HEK293 (cell line): ENCODE results near the gene EMP1.
A peak's percentile ranks its signal among the peaks of the same experiment; 100 is the strongest.

Experiments
- CTCF ChIA-PET: fragments of 350-600 bp; formaldehyde crosslinking; extraction: SDS; loops from one replicate; lab custom pipeline; 2021; ENCODE audit warnings: antibody characterized with exemption; lab: Yijun Ruan, JAX
- POLR2A ChIA-PET: fragments of 300-600 bp; formaldehyde crosslinking; extraction: SDS; loops from one replicate; lab custom pipeline; 2020; ENCODE audit warnings: antibody characterized with exemption, inconsistent platforms; lab: Yijun Ruan, JAX
- H3K27ac ChIP-seq: fragments of 200-500 bp; sonication (Bioruptor generic); 2 replicates; pipeline ENCODE4 v1.5.1; 2014; ENCODE audit warnings: low read depth, low read length, control low read depth, inconsistent platforms; ENCODE audit errors: extremely low read depth
- H3K36me3 ChIP-seq, 2 experiments: fragments of 200-500 bp in 1 of 2; sonication (Bioruptor generic) in 1 of 2; 1 replicate in 1 of 2; 2 replicates in 1 of 2; pipeline ENCODE4 v1.5.1; 2014 to 2017; ENCODE audit warnings: inconsistent platforms in 2 of 2, low read length in 2 of 2; ENCODE audit not compliant: control insufficient read depth in 2 of 2, insufficient read depth in 1 of 2
- H3K4me1 ChIP-seq: fragments of 200-500 bp; sonication (Bioruptor generic); 2 replicates; pipeline ENCODE4 v1.5.1; 2014; ENCODE audit warnings: mild to moderate bottlenecking, low read length, inconsistent platforms; ENCODE audit not compliant: control insufficient read depth, insufficient read depth
- H3K4me3 ChIP-seq: 2 replicates; pipeline ENCODE4 v1.5.1; 2011; ENCODE audit warnings: low read depth, mild to moderate bottlenecking, control low read depth, low read length, moderate library complexity
- H3K9me3 ChIP-seq: fragments of 200-500 bp; sonication (Bioruptor generic); 2 replicates; pipeline ENCODE4 v1.5.1; 2014; ENCODE audit warnings: low read depth, low read length, inconsistent platforms; ENCODE audit not compliant: control insufficient read depth, insufficient read depth
- BCL11B ChIP-seq: fragments of 450-650 bp; formaldehyde crosslinking; IDR thresholded peaks from 2 replicates; pipeline ENCODE4 v1.5.1; 2016; ENCODE audit warnings: low read depth, missing biosample characterization, missing genetic modification characterization
- CTCF ChIP-seq: fragments of 450-650 bp; formaldehyde crosslinking; IDR thresholded peaks from 2 replicates; pipeline ENCODE4 v1.5.1; 2016; ENCODE audit warnings: missing biosample characterization, missing genetic modification characterization
- FEZF1 ChIP-seq: fragments of 450-650 bp; formaldehyde crosslinking; IDR thresholded peaks from 2 replicates; pipeline ENCODE4 v1.5.1; 2016; ENCODE audit warnings: missing biosample characterization, missing genetic modification characterization
- MZF1 ChIP-seq: fragments of 450-650 bp; formaldehyde crosslinking; IDR thresholded peaks from 2 replicates; pipeline ENCODE4 v1.5.1; 2017; ENCODE audit warnings: missing biosample characterization, missing genetic modification characterization, borderline replicate concordance
- PBX3 ChIP-seq: sonication (generic); formaldehyde crosslinking; IDR thresholded peaks from 2 replicates; pipeline ENCODE4 v1.8.1; 2022; ENCODE audit warnings: mild to moderate bottlenecking, moderate library complexity, missing genetic modification reagents
- TRIM28 ChIP-seq: IDR thresholded peaks from 2 replicates; pipeline ENCODE4 v1.6.1; 2011; ENCODE audit warnings: low read length, control low read depth, borderline replicate concordance
- YY1 ChIP-seq: fragments of 450-650 bp; formaldehyde crosslinking; IDR thresholded peaks from 2 replicates; pipeline ENCODE4 v1.5.1; 2018; ENCODE audit warnings: missing biosample characterization, missing genetic modification characterization
- ZBTB8A ChIP-seq: fragments of 450-650 bp; formaldehyde crosslinking; IDR thresholded peaks from 2 replicates; pipeline ENCODE4 v1.5.1; 2016; ENCODE audit warnings: missing biosample characterization, missing genetic modification characterization
- ZEB2 ChIP-seq: fragments of 450-650 bp; formaldehyde crosslinking; IDR thresholded peaks from 2 replicates; pipeline ENCODE4 v1.5.1; 2016; ENCODE audit warnings: missing biosample characterization, missing genetic modification characterization
- ZFHX2 ChIP-seq: fragments of 450-650 bp; formaldehyde crosslinking; conservative IDR thresholded peaks from 2 replicates; pipeline ENCODE4 v1.5.1; 2016; ENCODE audit warnings: missing biosample characterization, missing genetic modification characterization
- ZFP3 ChIP-seq: fragments of 450-650 bp; formaldehyde crosslinking; IDR thresholded peaks from 2 replicates; pipeline ENCODE4 v1.5.1; 2016; ENCODE audit warnings: low read depth, missing biosample characterization, missing genetic modification characterization
- ZFP41 ChIP-seq: fragments of 450-650 bp; formaldehyde crosslinking; IDR thresholded peaks from 2 replicates; pipeline ENCODE4 v1.5.1; 2016; ENCODE audit warnings: missing biosample characterization, missing genetic modification characterization, borderline replicate concordance
- ZNF19 ChIP-seq: fragments of 450-650 bp; formaldehyde crosslinking; IDR thresholded peaks from 2 replicates; pipeline ENCODE4; 2016; ENCODE audit warnings: missing biosample characterization, missing genetic modification characterization, low read depth
- ZNF221 ChIP-seq: fragments of 450-650 bp; formaldehyde crosslinking; IDR thresholded peaks from 2 replicates; pipeline ENCODE4 v1.5.1; 2017; ENCODE audit warnings: missing biosample characterization, missing genetic modification characterization, borderline replicate concordance
- ZNF239 ChIP-seq: fragments of 450-650 bp; formaldehyde crosslinking; IDR thresholded peaks from 2 replicates; pipeline ENCODE4 v1.5.1; 2016; ENCODE audit warnings: missing biosample characterization, missing genetic modification characterization
- ZNF26 ChIP-seq: fragments of 450-650 bp; formaldehyde crosslinking; IDR thresholded peaks from 2 replicates; pipeline ENCODE4 v1.5.1; 2016; ENCODE audit warnings: missing biosample characterization, missing genetic modification characterization
- ZNF266 ChIP-seq: fragments of 450-650 bp; formaldehyde crosslinking; IDR thresholded peaks from 2 replicates; pipeline ENCODE4 v1.5.1; 2016; ENCODE audit warnings: missing biosample characterization, missing genetic modification characterization, low read depth
- ZNF426 ChIP-seq: fragments of 450-650 bp; formaldehyde crosslinking; IDR thresholded peaks from 2 replicates; pipeline ENCODE4 v1.5.1; 2017; ENCODE audit warnings: missing biosample characterization, missing genetic modification characterization, mild to moderate bottlenecking, inconsistent platforms, moderate library complexity
- ZNF514 ChIP-seq: fragments of 450-650 bp; formaldehyde crosslinking; IDR thresholded peaks from 2 replicates; pipeline ENCODE4 v1.5.1; 2016; ENCODE audit warnings: missing biosample characterization, missing genetic modification characterization
- ZNF521 ChIP-seq: fragments of 450-650 bp; formaldehyde crosslinking; IDR thresholded peaks from 2 replicates; pipeline ENCODE4 v1.5.1; 2017; ENCODE audit warnings: missing biosample characterization, mild to moderate bottlenecking, missing genetic modification characterization
- ZNF645 ChIP-seq: fragments of 450-650 bp; formaldehyde crosslinking; IDR thresholded peaks from 2 replicates; pipeline ENCODE4; 2016; ENCODE audit warnings: missing biosample characterization, missing genetic modification characterization
- ZNF654 ChIP-seq: fragments of 450-650 bp; formaldehyde crosslinking; IDR thresholded peaks from 2 replicates; pipeline ENCODE4 v1.5.1; 2016; ENCODE audit warnings: low read depth, missing biosample characterization, missing genetic modification characterization
- ZNF660 ChIP-seq: fragments of 450-650 bp; IDR thresholded peaks from 2 replicates; pipeline ENCODE4 v1.5.1; 2018; ENCODE audit warnings: missing biosample characterization, mild to moderate bottlenecking, missing genetic modification characterization
- ZNF677 ChIP-seq: fragments of 450-650 bp; IDR thresholded peaks from 2 replicates; pipeline ENCODE4 v1.5.0; 2018; ENCODE audit warnings: missing biosample characterization, mild to moderate bottlenecking, missing genetic modification characterization, moderate library complexity
- ZSCAN4 ChIP-seq: fragments of 450-650 bp; formaldehyde crosslinking; IDR thresholded peaks from 2 replicates; pipeline ENCODE4 v1.5.1; 2017; ENCODE audit warnings: missing biosample characterization, missing genetic modification characterization

EMP1 gene

DNA sequence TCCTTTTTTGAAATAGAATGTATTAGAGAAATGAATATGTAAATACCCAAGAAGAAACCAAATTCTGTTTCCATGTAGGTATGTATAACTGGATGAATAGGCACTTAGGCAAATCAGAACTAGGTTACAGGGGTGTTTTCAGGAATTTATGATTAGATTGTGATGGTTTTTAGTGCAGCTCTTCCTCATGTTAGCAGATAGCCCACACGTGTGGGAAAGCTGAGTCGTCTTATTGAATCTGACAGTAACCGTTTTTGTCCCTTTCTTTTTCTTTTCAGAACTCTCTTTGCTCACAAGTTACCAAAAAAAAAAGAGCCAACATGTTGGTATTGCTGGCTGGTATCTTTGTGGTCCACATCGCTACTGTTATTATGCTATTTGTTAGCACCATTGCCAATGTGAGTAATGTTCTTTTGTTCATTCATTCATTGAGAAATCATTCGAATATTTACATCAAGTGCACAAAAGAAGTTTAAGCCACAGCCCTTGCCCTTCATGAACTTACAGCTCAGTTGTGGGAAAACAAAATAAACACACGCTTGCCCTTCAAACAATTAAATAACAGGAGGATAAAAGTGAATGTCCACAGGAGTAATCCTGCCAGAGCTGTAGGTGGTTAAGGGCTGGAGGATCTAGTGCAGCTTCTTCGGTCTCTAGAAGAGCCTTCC is 14.8 kb downstream of the EMP1 start:
- POLR2A ChIA-PET = interaction anchor here (1.6 kb wide), 1 partner anchor 16 kb away, joined by 3 read pairs; no protein-coding TSS in a partner anchor

DNA sequence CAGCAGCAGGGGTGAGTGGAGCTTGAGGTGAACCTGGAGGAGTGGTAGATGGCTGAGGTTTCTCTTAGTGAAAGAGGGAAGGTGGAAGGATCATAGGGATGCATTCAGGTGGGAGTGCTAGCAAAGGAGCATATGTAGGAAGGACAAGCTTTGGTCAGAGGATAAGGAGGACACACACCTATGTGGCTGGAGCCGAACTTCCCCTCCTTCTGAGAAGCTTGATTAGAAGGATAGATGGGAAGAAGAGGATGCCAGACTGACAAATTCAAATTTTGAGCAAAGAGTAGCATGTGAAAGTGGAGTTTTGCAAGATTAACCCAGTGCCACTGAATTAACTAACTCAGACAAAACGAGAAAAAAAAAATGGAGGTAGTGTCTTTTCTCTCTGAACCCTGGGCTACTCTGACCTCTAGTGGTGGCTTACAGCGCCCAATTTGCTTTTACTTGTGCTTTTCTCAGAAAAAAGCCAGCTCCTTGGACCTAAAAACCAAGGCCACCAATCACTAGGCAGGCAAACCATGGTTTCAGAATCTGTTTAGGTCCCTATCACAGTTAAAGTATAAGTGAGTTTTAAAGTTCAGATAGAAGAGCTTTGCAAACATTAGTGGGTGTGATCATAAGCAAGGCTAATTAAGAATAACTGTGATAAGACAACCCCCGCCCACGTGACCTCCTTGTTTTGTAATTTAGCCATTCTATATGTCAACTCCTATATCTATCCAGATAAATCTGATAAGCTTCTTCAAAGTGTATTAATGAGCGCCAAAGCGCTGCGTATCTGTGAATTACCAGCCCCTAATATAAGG is 15.5 kb downstream of the EMP1 start:
- Histone ChIP-seq H3K4me1 (no peaks in the 10 kb centered on the region), H3K4me3 (no peak overlapping the region), H3K9me3 (no peaks in the 10 kb centered on the region), H3K27ac (no peak overlapping the region), H3K36me3 (no peaks in the 10 kb centered on the region)
- CTCF ChIA-PET = interaction anchor here (0.5 to 6.1 kb wide), 86 partner anchors 10 to 1504 kb away, joined by 3 to 71 read pairs (median 4); partner anchors contain the start of genes DDX47 and EMP1
- POLR2A ChIA-PET = interaction anchor here (1.6 kb wide), 1 partner anchor 17 kb away, joined by 3 read pairs; no protein-coding TSS in a partner anchor
- no peak for TF ChIP-seq ZNF221 (tag by site-specific recombination)
- TF ChIP-seq ZFP41 (tag by site-specific recombination) = no peak
- peak; percentile 31; the same call in 1 of the 2 replicates for TF ChIP-seq YY1
- TF ChIP-seq ZNF660 (tag by site-specific recombination) = peak; percentile 82
- no peak for TF ChIP-seq ZNF26 (tag by site-specific recombination)
- TF ChIP-seq CTCF (tag by site-specific recombination) = peak; percentile 63; the same call in 1 of the 2 replicates
- no peak for TF ChIP-seq ZNF266 (tag by site-specific recombination)
- no peak for TF ChIP-seq ZNF514
- TF ChIP-seq ZNF426 (tag by site-specific recombination) = no peak
- TF ChIP-seq ZNF654 (tag by site-specific recombination) = peak; percentile 95
- no peak for TF ChIP-seq ZNF239 (tag by site-specific recombination)
- TF ChIP-seq ZBTB8A = no peak
- TF ChIP-seq ZEB2 (tag by site-specific recombination) = 0 out of 2 replicates have a peak, but pooled peaks have one; percentile 11
- TF ChIP-seq TRIM28 = no peak
- TF ChIP-seq FEZF1 (tag by site-specific recombination) = no peak
- peak; percentile 4; the same call in 1 of the 2 replicates for TF ChIP-seq ZSCAN4 (tag by site-specific recombination)
- TF ChIP-seq ZNF19 (tag by site-specific recombination) = no peak
- TF ChIP-seq MZF1 (tag by site-specific recombination) = no peak
- no peak for TF ChIP-seq BCL11B (tag by site-specific recombination)
- no peak for TF ChIP-seq PBX3 (CRISPR knock-in tag)
- no peak for TF ChIP-seq ZNF521 (tag by site-specific recombination)
- no peak for TF ChIP-seq ZFP3 (tag by site-specific recombination)
- peak; percentile 23; the same call in 1 of the 2 replicates for TF ChIP-seq ZFHX2

More for the DNA sequence above, 14.8 kb downstream of the EMP1 start:
- TF ChIP-seq ZNF677 (tag by site-specific recombination) = no peak
- TF ChIP-seq MZF1 (tag by site-specific recombination) = no peak
- no peak for TF ChIP-seq ZNF645 (tag by site-specific recombination)
- CTCF ChIA-PET = interaction anchor here (0.5 to 6.1 kb wide), 60 partner anchors 8 to 960 kb away, joined by 3 to 71 read pairs (median 6); partner anchors contain the start of genes DDX47 and EMP1
- H3K27ac ChIP-seq = no peak overlapping the region
- H3K4me3 ChIP-seq = no peak overlapping the region
- no peaks in the 10 kb centered on the region for H3K9me3 ChIP-seq
- H3K4me1 ChIP-seq = peaks cover 4% of the 10 kb centered on the region
- no peaks in the 10 kb centered on the region for H3K36me3 ChIP-seq
